ENCODE results near the gene CTCF.

CTCF gene

DNA sequence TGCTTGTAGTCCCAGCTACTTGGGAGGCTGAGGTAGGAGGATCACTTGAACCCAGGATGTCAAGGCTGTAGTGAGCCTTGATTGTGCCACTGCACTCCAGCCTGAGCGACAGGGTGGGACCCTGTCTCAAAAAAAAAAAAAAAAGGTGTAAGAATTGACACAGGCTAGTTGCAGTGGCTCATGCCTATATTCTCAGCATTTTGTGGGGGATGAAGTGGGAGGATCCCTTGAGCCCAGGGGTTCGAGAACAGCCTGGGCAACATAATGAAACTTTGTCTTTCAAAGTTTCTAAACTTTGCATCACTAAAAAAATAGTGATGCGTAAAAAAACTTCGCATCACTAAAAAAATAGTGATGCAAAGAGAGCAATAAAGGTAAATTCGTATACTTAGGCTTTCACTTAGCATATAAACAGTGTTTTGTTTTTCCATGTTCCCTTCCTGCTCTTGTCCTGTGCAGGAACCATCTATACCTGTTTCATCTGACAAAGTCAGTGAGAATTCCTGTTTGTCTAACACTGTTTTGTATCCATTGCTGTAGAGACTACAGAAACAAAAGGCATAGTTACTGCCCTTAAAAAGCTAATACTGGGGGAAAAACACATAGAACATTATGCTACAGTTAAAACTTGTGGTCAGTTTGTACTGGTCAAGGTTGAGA lies 32.1 kb downstream of the CTCF start:
- DNase-seq (ENCODE audit: low read depth, low spot score) = no peak

DNA sequence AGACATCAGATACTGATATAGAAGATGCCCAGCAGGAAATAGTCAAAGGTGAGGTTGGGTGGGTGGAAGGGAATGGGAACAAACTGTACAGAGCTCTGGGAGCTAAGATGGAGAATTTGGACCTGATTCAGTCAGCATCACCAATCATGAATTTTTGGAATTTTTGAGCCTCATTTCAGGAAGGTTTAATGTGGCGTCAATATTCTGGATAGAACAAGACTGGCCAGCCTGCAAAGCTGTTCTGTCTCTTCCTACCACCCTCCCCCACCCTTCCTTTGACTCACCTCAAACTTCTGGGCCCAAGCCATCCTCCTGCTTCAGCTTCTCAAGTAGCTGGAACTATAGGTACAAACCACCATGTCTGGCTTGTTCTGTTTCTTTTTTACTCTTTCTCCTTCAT lies 32.6 kb downstream of the CTCF start:
- DNase-seq (ENCODE audit: low read depth, low spot score) = no peak

DNA sequence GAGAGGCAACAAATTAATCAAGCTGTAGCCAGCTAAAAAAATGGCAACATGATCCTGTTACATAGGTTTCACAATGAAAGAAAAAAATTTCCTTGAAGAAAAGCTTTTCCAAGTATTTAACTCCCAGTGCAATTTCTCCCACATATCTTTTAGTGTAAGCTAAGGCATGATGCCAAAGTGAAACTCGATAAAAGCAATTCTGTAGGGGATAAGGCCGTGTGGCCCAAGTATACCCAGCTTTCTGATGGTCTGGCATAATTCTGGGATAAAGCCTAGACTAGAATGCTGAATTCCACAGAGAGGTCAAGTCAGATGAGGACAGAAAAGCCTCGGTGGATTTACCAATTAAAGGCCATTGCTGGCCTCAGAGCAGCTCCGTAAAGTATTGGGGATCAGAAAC lies 36.2 kb downstream of the CTCF start:
- DNase-seq (ENCODE audit: low read depth, low spot score) = no peak

DNA sequence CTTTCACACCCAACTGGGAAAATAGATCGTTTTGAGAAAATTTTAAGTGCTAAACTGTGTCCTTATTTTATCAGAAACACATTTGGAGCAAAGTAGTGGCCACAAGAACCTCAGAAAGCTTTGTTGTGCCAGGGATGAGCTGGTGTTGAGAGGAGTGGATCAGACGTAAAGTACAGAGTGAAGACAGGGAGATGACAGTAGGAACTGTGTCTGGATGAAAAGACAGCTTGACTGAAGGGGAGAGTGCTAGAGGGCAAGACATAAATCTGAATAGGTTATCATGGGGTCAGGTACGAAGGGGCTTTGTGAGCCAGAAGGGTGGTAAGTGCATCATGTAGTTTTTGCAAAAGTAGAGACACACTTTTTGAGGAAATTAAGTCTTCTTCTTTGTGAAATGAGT lies 43.3 kb downstream of the CTCF start:
- no peak for DNase-seq (ENCODE audit: low read depth, low spot score)

DNA sequence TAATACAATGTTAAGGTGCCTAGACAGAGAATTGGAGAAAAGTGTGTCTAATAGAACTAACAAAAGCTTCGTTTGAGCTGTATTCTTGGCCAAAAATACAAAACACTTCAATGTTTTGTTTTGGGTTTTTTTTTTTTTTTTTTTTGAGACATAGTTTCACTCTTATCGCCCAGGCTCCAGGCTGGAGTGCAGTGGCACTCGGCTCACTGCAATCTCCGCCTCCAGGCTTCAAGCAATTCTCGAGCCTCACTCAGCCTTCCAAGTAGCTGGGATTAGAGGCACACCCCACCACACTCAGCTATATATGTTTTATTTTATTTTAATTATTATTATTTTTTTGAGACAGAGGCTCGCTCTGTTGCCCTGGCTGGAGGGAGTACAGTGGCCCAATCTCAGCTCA lies 44.3 kb downstream of the CTCF start:
- DNase-seq (ENCODE audit: low read depth, low spot score) = no peak

DNA sequence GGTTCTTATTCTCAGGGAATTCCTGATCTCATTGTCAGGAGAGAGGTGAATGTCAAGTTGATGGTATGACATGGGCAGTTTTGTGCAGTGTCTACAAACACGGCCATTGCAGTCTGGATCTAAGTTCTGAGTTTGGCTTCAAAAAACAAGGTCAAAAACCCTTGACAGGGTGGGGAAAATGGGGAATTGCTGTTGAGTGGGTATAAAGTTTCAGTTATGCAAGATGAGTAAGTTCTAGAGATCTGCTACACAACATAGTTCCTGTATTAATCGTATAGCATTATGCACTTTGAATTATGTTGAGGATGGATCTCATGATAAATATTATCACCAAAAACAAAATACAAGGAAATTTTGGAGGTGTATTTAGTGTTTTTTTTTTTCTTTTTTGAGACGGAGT lies 46.0 kb downstream of the CTCF start:
- no peak for DNase-seq (ENCODE audit: low read depth, low spot score)

DNA sequence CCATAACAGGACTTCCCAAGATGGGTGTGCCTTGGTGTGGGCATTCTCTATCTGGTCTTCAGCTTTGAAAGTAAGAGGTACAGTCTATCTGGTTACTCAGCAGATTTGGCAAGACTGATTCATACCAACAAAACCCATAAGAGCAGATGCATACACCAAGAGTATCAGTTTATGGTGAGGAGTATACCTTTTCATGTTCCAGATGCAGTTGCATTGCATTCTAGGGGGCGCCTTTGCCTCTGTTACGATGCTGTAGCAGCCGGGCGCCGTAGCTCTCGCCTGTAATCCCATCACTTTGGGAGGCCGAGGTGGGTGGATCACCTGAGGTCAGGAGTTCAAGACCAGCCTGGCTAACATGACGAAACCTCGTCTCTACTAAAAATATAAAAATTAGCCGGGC lies 51.5 kb downstream of the CTCF start:
- DNase-seq (ENCODE audit: low read depth, low spot score) = no peak

DNA sequence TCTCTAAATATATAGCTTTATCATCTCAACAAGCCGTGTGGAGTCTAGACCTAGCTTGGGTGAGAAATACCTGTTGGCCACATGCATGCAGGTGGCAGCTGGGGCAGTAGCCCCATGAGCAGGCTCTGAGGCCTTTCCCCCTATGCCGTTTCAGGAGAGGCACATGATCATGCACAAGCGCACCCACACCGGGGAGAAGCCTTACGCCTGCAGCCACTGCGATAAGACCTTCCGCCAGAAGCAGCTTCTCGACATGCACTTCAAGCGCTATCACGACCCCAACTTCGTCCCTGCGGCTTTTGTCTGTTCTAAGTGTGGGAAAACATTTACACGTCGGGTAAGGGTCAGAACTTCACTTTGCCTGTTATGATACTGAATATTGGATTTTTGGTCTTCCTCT lies 65.9 kb downstream of the CTCF start:
- no peak for DNase-seq (ENCODE audit: low read depth, low spot score)

DNA sequence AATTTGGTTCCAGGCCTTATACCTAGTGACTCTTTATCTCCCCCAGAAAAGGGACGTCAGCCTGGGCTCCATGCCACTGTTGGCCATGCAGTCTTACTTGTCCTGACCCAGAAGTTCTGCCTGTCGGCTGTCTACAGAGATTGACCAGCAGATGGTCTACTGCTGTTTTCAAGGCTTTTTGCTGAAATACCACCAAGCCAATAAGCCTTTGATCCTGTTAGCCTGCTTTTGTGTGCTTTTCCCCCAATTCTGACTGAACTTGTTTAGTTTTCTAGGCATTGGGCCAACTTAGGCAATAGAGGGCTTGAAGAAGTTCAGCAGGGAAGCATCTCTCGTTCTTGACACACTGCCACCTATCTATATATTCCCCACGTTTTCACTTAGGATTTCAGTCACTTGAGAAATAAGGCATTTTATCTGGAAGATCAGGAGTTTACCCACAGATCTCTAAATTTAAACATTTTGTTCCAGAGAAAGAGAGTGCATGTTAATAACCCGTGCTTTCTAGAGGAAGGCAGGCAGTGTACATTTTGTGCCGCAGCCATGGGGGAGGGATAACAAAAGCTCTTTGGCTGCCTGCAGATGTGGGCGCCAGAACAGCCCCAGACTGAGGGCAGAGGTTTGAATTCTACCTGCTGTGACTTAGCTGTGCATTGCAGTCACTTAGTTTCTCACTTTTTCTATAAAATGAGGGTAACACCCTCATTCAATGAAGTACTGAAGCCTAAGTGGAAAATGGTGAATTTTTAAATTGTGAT lies 70.3 kb downstream of the CTCF start:
- peak; percentile 23 for DNase-seq (ENCODE audit: low read depth, low spot score)

DNA sequence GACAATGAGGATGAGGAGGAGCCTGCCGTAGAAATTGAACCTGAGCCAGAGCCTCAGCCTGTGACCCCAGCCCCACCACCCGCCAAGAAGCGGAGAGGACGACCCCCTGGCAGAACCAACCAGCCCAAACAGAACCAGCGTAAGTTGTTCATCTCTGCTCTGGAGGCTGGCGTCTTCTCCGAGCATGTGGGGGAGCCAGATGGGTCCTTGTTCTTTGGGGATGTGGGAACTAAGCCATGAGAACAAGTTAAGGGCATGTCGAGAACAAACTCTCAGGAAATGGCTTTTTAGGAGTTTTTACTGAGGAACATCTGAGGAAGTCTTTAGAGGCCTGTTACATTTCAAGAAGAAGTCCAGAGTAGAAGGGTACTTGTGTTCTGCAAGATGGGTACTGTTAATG lies 74.4 kb downstream of the CTCF start:
- no peak for DNase-seq (ENCODE audit: low read depth, low spot score)

DNA sequence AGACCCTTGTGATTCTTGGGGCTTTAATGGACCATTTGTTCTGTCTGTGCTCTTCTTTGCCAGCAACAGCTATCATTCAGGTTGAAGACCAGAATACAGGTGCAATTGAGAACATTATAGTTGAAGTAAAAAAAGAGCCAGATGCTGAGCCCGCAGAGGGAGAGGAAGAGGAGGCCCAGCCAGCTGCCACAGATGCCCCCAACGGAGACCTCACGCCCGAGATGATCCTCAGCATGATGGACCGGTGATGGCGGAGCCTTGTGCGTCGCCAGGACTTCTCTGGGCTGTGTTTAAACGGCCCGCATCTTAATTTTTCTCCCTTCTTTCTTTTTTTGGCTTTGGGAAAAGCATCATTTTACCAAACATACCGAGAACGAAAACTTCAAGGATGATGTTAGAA lies 75.3 kb downstream of the CTCF start:
- DNase-seq (ENCODE audit: low read depth, low spot score) = no peak

DNA sequence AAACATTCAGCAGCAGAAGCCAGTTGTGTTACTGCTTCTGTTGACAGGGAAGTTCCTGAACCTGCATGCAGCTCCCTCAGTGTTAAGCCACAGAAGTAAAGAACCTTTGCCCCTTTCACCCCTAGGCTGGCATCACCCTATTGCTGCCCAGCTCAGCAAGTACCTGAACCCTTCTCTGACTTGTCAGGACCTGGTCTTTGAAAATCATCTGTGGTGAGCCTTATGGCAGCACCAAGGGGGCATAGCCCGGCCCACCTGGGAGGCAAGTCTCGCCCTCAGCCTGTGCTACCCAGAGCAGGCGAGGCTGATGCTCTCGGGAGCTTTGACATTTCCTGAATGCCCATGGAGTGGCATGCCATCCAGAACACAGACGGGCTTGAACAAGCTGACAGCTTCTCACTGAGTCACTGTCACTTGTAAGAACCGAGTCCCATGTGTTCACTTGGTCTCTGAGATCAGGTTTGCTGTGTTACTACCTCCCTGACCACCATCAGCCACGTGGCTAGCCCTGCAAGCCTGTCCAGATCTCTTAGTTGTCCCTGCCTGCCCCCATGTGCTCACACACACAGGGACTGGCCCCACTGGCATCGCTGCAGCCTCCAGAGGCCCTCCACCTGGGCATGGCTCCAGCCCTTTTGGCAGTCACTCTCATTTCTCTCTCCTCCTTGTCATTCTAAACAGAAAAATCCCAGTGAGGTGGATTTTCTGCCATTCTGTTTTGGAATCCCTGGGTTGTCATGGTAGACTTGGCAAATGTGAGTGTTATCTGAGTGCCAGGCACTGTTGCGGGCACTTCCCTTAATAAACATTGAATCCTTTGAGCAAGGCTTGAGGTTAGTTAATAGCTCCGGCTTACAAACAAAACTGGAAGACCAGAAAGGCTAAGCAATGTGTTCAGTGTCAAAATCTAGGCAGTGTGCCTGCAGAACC lies 79.7 kb downstream of the CTCF start:
- DNase-seq (ENCODE audit: low read depth, low spot score) = no peak

DNA sequence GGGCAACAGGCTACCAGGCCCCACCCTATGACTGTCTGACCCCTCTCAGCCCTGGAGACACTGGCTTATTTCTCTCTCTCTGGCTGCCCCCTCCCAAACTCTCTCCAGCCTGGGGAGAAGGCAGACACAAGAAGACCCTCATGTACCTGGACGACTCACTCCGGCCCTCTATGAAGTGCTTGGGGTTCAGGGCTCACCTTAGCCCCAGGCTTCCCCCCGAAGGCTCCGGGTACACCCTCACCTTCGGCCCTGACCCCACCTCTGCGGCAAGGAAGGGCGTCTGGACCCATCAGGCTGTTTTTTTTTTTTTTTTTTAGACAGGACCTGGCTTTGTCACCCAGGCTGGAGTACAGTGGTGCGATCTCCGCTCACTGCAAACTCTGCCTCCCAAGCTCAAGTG lies 81.7 kb downstream of the CTCF start:
- DNase-seq (ENCODE audit: low read depth, low spot score) = no peak

DNA sequence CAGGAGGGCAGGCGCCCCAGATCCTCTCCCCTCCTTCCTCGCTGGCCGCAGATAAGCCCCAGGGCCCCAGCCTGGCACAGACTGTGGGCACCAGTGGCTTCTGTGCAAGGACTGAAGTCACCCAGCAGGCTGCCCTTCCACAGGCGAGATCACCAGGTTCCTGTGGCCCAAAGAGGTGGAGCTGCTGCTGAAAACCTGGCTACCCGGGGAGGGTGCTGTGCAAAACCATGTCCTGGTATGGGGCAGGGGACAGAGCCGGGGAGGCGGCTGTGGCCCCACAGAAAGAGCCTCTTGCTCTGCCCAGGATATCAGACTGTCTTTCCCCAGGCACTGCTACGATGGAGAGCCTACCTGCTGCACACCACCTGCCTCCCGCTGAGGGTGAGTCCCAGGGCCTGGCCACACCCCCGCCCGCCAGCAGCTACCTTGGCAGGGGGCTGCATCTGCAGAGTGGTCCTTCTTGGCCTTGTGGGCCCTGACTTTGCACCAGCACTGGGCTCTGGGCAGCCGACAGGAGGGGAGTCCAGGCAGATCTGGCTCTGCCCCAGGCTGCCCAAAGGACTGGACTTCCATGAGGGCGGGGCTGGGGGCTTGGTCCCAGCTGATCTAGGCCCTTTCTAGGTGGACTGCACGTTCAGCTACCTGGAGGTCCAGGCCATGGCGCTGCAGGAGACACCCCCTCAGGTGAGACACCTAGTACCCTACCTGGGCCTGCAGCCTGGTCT lies 83.2 kb downstream of the CTCF start:
- no peak for DNase-seq (ENCODE audit: low read depth, low spot score)

DNA sequence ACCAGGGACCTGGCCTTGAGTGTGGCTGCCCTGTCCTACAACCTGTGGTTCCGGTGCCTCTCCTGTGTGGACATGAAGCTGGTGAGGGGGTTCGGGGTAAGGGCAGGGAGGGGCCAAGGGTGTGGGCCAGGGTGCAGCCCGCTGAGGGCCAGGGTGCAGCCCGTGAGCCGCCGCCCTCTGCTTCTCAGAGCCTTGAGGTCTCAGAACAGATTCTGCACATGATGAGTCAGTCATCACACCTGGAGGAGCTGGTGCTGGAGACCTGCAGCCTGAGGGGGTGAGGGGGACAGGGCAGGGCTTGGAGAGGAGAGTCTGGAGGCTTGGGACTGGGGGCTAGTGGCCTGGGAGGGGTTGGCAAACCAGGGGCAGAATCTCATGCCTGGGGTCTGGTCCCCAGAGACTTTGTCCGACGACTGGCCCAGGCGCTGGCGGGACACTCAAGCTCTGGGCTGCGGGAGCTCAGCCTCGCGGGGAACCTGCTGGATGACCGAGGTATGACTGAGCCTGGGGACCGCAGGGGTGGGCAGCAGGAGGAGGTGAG lies 84.9 kb downstream of the CTCF start:
- no peak for DNase-seq (ENCODE audit: low read depth, low spot score)

DNA sequence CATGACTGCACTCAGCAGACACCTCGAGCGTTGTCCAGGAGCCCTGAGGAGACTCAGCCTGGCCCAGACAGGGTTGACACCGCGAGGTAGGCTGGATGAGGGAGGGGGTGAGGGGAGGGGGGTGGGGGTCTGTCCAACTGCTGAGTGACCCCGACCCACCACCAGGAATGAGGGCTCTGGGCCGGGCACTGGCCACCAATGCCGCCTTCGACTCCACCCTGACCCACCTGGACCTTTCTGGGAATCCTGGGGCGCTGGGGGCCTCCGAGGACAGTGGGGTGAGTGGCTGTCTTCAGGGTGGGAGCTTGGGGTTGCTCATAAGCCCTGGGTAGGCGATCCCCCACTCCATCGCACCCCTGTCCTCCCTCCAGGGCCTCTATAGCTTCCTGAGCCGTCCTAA lies 85.4 kb downstream of the CTCF start:
- DNase-seq (ENCODE audit: low read depth, low spot score) = no peak

DNA sequence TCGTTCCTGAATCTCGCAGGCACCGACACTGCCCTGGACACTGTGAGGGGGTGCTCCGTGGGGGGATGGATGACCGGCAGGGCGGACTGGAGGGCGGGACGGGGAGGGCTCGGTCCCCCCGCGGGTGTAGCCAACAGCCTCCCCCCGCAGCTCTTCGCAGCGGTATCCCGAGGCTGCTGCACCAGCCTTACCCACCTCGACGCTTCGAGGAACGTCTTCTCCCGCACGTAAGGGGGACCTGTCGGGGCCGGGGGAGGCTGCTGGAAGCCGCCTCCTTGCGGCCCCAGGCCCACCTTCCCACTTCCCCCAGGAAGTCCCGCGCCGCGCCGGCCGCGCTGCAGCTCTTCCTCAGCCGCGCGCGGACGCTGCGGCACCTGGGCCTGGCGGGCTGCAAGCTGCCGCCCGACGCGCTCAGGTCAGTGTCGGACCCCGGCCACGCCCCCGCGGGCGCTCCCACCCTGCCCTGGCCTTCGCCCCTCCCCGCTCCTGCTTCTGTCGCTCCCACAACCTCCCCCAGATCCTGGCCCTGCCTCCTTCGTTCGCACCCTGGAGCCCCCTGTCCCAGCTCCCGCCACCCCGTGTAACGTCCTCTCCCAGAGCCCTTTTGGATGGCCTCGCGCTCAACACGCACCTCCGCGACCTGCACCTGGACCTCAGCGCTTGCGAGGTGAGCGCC lies 85.9 kb downstream of the CTCF start:
- no peak for DNase-seq (ENCODE audit: low read depth, low spot score)

DNA sequence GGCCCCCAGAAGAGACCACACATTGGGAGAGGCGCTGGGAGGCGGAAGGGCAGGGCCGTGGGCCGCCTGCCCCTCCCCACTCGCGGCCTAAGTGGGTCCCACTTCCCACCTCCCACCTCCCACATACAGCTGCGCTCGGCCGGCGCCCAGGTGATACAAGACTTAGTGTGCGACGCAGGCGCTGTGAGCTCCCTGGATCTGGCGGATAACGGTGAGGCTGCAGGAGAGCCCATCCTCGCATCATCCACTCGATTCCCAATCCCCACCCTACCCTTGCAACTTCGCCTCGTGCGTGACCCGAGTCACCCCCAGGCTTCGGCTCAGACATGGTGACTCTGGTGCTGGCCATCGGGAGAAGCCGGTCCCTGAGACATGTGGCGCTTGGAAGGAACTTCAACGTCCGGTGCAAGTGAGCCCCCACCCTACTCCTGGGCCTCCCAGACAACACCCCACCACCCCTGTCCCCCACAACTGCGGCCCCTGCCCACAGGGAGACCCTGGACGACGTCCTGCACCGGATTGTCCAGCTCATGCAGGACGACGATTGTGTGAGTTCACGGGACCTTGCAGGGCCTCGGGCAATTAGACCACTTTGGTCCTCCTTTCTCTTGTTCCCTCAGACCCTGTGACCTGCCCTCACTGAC lies 86.6 kb downstream of the CTCF start:
- DNase-seq (ENCODE audit: low read depth, low spot score) = no peak

DNA sequence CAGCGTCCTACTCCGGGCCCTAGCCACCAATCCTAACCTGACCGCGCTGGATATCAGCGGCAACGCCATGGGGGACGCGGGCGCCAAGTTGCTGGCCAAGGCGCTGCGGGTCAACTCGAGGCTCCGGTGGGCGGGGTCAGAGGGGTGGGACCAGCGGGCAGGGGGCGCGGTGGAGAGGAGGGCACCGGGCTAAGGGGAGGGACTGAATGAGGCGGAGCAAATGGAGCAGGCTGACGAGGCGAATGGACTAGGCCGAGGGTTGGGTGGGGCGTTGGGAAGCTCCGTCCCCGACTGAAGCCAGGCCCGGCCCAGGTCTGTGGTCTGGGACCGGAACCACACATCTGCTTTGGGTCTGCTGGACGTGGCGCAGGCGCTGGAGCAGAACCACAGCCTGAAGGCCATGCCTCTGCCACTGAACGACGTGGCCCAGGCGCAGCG lies 87.2 kb downstream of the CTCF start:
- no peak for DNase-seq (ENCODE audit: low read depth, low spot score)

DNA sequence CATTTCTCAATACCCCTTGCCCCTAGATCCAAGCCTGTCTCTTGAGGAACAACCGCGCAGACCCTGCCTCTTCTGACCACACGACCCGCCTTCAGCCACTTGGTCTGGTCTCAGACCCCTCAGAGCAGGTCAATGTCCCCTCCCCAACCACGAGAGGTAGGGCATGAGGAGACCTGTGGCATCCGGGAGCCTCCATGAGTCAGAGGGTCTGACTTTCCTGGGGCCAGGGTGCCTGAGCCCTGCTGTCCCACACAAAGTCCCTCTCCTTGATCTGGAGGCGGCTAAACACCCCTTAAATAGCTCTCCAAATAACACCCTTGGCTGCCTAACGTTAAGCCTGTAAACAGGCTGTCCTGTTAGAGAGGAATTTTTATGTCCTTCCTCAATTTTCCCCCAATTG lies 87.7 kb downstream of the CTCF start:
- no peak for DNase-seq (ENCODE audit: low read depth, low spot score)
